ENCODE data around the gene CHAC1.
A peak's percentile ranks its signal among the peaks of the same experiment; 100 is the strongest.
"Not testable (repeated sequence)": the region's sequence is repeated elsewhere in the genome, so short reads cannot be mapped to it uniquely, and the experiment has no call there.

CHAC1 gene

GRCh38 chr15:40937762-40938535, 15.3 kb upstream of the CHAC1 start:
- no peak for ATAC-seq
- DNase-seq, result no peak

DNA sequence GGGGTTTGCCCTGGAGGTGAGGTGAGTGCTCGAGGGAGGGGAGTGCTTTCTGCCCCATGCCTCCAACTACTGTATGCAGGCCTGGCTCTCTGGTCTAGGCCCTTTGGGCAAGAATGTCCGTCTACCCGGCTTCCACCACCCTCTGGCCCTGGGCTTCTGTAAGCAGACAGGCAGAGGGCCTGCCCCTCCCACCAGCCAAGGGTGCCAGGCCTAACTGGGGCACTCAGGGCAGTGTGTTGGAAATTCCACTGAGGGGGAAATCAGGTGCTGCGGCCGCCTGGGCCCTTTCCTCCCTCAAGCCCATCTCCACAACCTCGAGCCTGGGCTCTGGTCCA, 14.8 kb upstream of the CHAC1 start:
- no peak for ATAC-seq
- DNase-seq, result no peak

DNA sequence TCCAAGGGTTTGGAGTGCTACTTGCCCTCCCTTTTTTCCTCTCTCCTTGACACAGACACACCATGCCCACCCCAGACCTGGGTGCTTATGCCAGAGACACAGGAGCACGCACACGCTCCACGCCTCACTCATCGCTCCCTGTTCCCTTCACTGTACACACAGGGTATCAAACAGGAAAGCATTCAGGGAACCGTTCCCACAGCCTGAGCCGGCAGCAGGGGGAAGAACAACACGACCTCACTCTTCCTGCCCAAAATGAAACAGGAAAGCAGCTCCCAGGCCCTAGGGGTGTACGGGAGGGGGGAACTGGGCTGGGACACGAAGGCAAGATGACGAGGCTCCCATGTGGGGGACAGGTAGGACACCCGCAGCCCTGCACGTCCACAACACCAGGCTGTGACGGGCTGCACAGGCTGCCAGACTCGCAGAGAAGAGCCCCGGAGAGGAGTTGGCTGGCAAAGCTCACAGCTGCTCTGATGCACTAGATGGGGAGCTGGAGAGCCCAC, 12.9 kb upstream of the CHAC1 start:
- no peak for ATAC-seq

GRCh38 chr15:40941068-40941527, 12.2 kb upstream of the CHAC1 start:
- DNase-seq (no peak), ATAC-seq (no peak)

More for the DNA sequence above, 12.9 kb upstream of the CHAC1 start:
- no peak for DNase-seq

DNA sequence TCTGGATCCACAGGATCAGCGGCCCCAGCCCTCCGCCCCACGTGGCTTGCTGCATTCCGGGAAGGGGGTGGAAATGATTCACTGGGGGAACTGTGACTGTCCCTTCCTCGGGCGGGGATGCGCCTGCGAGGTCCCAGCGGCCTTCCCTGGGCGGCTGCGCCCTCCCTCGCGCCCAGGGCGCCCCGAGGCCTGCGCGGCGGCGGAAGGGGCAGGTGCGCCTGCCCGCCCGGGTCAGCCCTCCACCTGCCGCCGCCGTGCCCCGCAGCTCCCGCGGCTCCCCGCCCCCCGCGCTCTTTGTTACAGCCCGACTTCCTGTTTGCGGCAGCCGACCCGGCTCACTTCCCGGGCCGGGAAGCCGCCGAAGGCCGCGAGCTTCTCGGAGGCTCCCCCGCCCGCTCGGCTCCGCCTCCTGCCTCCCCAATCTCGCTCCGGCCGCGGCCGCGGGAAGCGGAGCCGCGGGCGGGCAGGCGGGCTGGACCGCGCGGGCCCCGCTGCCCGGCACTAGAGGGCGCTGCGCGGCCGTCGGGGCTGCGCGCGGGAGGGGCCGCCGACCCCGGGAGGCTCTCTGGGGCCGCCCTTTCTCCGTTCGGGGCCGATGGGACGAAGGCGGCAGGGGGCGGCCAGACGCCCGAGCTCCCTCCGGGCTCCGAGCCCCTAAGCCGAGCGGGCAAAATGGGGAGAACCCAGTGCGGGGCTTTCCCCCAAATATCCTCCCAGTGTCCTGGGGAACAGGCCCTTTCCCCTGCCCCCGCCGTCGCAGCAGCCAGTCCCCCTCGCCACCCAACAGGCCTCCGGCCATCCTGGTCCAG, 11.5 kb upstream of the CHAC1 start:
- peak; percentile 83 for ATAC-seq
- peak; percentile 80 for DNase-seq

GRCh38 chr15:40942337-40942854, 10.9 kb upstream of the CHAC1 start:
- DNase-seq (no peak), ATAC-seq (no peak)

DNA sequence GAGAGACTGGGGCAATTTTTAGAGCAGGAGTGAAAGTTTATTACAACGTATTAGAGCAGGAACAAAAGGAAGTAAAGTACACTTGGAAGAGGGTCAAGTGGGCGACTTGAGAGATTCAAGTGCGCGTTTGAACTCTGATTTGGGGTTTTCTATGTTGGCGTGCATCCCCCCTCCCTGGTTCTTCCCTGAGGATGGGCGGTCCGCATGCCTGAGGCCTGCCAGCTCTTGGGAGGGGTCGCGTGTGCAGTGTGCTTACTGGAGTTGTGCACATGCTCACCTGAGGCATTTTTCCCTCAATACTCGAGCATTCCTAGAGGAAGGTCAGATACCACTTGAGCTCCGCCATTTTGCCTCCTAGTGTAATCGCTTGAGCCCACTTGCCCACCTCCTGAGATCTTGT, 10.4 kb upstream of the CHAC1 start:
- DNase-seq (no peak), ATAC-seq (no peak)

DNA sequence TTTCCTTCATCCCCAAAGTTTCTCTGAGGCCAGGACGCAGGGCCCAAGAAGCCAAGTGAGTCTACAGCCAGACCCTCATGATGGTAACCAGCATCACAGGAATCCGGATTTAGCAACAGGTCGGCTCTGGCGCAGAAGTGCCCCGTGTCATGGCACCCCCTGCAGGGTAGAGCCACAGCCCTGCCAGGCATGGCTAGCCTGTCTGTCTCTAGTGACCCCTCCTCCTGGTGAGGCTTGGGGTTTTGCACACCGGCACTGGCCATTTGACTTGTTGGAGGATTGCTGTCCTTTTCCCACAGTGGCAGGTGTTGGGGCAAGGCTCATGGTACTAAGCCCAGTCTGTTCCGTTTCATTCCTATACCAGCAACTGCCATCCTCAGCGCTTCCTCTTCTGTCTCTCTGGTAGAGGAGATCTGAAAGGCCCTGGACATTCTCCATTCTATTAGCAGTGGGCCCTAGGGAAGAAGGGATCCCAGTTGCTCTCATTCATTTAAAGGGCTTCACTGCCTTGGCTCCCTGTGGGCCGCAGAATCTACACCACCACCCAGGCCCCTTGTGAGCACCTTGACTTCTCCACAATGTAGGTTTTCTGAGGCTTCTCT, 9.4 kb upstream of the CHAC1 start:
- no peak for DNase-seq
- ATAC-seq, result no peak

DNA sequence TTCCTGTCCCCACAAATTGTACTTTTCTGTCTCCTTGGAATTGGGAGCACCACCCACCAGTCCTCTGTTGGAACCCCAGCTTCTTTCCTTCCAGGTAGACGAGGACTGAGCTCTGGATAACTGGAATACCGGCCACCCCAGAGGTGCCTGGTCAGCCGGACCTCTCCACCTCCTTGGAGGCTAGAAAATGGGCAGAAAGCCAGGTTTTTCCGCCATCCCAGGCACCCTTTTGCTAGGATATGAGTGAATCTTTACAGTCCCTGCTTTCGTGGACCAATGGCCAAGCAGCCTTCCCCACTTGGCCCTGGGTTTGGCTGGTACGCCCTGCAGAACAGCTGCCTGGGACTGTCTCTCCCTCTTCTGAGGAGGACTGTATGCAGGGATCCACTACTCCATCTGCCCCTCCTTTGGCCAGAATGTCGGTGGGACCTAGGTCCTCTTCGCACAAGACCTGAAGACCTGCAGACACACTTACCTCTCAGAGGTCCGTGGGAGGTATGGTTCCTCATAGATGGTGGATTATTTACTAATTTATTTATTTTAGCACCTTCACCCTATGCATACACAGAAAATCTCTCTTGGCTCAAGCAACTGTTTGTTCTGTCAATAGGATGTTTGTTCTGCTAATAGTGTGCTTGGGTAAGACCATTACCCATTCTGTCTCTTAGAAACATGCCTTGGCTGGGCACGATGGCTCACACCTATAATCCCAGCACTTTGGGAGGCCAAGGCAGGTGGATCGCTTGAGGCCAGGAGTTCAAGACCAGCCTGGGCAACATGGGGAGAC, 8.6 kb upstream of the CHAC1 start:
- DNase-seq (no peak), ATAC-seq (no peak)

GRCh38 chr15:40948706-40949473, 4.4 kb upstream of the CHAC1 start:
- ATAC-seq, result no peak
- no peak for DNase-seq

- no peak for DNase-seq
- ATAC-seq, result no peak
Measured at GRCh38 chr15:40949756-40950207, 3.5 kb upstream of the CHAC1 start.

DNA sequence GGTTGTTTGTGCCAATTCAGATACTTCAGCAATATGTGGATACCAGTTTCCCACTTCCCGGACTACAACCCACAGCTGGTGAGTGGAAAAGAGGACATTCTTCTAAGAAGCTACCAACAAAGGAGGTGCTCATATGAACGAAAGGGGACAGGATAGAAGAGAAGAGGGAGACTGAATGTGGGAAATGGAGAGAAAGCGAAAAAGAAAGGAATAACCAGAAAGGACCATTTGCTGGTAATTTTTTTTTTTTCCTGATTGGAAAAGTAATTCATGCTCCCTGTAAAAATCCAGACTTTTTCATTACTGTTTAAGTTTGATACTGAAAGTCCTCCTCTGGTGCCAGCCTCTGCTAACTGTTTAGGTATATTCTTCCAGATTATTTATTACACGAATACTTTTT, 1.5 kb upstream of the CHAC1 start:
- DNase-seq (no peak), ATAC-seq (no peak)

DNA sequence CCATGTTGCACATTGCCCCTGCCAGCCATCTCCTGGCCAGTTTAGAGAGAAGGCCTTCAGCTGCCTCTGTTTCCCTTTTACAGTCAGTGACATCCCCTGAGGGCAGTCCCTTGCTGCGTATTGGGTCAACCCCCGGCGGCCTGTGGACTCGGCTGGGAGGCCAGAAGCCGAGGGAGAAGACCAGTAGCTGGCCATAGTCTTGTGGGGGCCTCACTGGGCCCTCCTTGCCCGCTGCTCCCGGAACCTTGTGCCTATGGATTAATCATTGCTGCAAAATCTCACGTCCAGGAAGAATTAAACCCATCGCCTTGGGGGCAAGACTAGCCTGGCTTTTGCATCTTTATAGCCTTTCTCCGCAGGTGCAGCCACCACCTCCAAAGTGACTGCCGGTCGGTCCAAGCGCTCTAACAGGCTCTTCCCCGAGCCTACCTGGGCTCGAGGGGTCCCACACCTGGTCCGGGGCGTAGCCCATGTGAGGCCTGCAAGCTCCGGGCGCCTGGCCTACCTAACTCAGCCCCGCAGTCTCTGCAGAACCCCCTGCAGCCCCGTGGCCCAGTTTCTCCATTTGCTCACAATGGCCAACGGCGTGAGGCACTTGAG, 870 bp upstream of the CHAC1 start:
- DNase-seq (no peak), ATAC-seq (no peak)

DNA sequence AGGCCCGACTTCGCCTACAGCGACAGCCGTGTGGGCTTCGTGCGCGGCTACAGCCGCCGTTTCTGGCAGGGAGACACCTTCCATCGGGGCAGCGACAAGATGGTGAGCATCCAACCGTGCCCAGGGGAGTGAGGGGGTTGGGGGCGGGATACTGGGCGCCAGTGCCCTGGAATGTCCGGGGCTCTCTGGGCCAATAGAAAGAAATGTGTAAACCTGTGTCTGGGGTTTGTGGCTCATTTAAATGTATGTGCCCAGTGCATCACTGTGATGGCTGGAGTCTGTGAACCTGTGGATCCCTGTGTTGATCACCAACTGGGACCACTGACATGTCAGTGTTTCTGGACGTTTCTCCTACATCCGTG, 423 bp downstream of the CHAC1 start:
- ATAC-seq, result no peak
- DNase-seq, result no peak

DNA sequence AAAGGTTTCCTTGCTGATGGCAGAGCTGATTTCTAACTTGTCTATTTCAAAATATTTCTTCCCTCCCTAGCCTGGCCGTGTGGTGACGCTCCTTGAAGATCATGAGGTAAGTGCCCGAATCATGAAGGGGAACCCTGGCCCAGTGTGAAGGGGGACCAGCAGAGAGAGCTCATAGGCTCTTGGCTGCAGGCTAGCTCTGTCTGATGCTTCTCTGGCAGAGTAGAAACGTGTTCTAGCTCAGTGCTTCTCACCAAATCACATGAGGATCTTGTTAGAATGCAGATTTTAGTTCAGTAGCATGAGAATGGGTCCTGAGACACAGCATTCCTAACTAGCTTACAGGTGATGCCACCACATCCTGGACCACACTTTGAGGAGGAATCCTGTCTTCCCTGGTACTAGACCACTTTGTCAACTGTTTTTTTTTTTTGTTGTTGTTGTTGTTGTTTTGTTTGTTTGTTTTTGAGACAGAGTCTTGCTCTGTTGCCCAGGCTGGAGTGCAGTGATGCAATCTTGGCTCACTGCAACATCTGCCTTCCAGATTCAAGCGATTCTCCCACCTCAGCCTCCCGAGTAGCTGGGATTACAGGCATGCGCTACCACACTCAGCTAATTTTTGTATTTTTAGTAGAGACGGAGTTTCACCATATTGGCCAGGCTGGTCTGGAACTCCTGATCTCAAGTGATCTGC, 1.0 kb downstream of the CHAC1 start:
- not testable (repeated sequence) for ATAC-seq, DNase-seq

- ATAC-seq, result no peak
- DNase-seq, result no peak
Measured at GRCh38 chr15:40955141-40955903, 2.1 kb downstream of the CHAC1 start.

- DNase-seq (no peak), ATAC-seq (no peak)
Measured at GRCh38 chr15:40955930-40956540, 2.8 kb downstream of the CHAC1 start.

DNA sequence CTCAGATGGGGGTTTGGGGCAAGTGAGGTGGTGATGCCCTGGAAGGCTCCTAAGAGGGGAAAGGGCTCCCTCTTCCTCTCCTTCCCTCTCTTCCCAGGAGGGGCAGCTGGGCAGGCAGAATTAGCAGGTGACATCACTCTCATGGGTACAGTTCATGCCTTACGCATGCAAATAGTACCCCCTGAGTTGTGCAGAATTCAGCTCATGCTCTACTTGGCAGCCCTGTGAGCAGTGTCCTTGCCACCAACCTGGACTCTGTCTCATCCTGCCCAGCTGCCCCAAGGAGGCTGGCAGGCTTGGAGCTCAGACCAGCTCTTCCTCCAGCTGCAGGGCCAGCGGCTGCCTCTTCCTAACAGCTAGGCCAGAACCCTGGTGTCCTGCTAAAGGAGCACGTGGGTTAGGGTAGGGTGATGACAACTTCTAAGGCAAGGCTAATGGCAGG, 3.3 kb downstream of the CHAC1 start:
- no peak for ATAC-seq
- no peak for DNase-seq

GRCh38 chr15:40957041-40957555, 3.8 kb downstream of the CHAC1 start:
- no peak for ATAC-seq
- DNase-seq, result no peak

Data from stimulated activated naive CD8-positive, alpha-beta T cell treated with anti-CD3 and anti-CD28 coated beads, Interleukin-15, Interleukin-2, amounts not matched to agents 100 U/mL and 50 U/mL, for 24 hours (primary cell).